HG03280 (cell line): Measurements from ENCODE around the gene RAB27B.

Experiments used
- ATAC-seq: cut with Tn5 transposase; IDR thresholded peaks from one replicate; pipeline ENCODE4 v1.9.1; 2021; ENCODE audit warnings: mild to moderate bottlenecking, moderate library complexity; ENCODE audit not compliant: unreplicated experiment

Gene RAB27B

DNA sequence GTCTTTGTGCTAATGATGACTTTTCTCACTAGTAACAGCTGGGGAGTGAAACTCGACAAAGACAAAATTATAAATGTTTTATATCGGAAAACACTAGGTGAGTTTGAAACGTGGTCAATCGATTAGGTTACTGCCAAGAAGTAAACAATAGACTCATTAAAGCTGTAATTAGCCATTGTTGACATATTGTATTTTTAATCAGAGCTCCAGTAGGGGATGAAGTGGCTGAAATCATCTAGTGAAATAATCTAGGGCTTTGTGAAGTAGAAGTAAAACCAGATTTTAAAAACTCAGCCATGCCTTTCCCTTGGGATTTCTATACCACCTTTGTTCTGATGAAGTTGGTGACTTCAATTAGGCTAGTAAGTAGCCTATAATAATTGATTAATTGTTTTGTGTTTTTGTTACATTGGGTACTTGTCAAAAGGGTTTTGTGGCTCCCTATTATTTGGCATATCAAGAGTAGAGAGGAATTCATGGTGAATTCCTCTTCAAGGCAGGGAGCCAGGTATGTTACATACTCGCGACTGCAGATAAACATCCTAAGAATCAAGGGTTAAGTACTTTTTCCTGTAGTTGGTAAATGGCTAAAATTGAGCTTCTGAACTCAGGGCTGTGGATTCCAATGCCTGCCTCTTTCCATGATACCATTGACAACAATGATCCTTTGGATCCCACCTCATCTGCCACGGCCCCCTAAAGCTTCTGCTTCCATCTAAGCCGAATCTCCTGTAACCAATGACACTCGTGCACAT lies 31.6 kb downstream of the RAB27B start:
- no peak for ATAC-seq

DNA sequence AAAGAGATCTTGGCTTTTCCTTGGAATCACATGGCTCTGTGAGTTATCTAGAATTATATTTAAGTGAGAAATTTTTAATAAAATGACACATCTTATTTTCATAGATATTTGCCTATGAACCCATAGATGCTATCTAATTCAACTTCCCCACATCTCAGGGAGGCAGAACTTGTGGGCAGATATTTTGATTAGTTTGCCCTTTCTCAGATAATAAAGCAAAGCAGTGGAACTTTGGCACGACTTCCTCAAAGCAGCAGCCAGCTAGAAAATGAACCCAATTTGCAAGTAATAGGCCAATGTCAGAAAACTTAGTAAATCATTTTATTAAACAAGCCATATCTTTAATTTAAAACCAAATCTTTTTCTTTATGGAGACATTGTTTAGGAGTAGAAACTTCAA lies 32.7 kb downstream of the RAB27B start:
- ATAC-seq = no peak

DNA sequence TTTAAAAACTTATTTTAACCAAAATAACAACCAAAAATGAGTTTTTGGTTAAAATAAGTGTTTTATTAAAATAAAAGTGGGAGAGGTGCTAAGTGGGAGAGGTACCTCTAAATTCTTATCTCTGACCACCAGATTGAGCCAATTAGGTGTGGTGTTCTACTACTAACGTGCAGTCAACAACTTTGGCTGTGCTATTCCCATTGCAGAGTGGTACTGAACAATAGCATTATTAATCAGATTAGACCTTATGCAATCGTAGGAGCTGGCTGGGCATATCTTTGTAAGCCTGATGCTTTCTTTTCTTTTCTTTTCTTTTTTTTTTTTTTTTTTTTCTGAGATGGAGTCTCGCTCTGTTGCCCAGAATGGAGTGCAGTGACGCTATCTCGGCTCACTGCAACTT lies 38.9 kb downstream of the RAB27B start:
- ATAC-seq = no peak

DNA sequence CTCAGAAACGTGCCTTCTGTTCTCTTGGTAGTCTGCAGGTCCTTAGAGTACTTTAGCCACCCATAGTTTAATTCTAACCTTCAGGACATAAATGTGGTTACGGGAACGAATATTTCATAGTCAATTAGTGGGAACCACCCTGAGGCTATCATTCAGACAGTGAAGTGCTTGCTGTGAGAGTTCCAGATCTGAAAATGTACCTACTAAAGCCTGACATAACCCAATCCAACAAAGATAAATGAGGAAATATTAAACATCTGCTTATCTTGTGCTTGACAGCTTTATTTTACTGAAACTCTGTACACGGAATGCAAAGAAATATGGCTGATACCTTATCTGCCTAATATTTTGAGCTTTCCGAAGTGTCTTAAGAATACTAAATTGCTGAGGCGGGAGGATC lies 43.0 kb downstream of the RAB27B start:
- ATAC-seq = no peak

DNA sequence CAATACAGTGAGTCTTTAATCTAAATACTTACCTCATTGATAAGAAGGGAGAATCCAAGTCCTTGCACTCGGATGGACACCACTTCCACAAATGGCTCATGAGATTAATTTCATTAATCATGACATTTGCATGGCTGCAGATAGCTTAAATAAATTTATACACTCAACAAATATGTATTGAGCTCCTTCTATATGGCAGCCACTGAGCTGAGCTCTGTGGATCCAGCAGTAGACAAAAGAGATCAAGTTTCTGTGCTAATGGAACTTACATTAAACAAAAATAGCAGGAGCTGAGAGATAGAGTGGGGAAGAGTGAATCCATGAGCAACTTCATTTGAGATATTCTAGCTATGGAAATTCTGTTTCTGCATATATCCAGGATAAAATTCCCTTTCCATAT lies 44.4 kb downstream of the RAB27B start:
- ATAC-seq = no peak

DNA sequence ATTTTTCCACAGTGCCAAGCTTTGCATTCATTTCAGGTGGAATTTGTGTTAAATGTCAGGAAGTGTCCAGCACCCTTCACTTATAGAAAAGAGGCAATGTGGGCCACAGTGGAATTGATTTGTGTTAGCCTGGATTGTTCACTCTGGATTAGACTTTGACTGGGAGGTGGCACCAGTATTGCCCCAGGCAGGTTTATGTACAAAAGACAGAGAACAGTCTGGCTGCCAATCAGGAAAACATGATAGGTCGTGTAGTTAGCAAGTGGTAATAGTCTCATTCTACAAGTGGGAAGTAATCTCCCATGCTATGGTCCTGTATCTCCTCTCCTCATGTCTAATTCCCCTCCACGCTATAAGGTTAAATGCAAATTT lies 45.6 kb downstream of the RAB27B start:
- ATAC-seq = no peak

DNA sequence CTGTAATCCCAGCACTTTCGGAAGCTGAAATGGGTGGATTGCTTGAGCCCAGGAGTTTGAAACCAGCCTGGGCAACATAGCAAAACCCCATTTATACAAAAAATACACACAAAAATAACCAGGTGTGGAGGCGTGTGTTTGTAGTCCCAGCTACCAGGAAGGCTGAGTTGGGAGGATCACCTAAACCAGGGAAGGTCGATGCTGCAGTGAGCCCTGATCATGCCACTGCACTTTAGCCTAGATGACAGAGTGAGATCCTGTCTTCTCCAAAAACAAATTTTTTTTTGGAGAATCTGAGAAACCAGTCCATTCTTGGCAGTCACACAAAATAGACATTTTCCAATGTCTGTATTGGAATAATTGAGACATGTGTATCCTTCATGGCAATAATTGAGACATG lies 46.8 kb downstream of the RAB27B start:
- ATAC-seq = no peak

DNA sequence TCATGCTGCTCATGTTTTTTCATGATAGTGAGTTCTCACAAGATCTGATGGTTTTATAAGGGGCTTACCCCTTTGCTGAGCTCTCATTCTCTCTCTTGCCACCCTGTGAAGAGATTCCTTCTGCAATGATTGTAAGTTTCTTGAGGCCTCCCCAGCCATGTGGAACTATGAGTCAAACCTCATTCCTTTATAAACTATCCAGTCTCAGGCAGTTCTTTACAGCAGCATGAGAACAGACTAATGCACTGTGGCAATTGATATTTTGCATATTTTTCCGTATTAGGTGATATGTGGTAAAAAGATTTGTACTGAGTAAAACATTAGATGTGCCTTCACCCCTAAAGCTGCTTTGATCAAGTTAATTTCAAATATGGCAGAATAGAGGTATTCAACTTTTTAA lies 48.8 kb downstream of the RAB27B start:
- no peak for ATAC-seq

DNA sequence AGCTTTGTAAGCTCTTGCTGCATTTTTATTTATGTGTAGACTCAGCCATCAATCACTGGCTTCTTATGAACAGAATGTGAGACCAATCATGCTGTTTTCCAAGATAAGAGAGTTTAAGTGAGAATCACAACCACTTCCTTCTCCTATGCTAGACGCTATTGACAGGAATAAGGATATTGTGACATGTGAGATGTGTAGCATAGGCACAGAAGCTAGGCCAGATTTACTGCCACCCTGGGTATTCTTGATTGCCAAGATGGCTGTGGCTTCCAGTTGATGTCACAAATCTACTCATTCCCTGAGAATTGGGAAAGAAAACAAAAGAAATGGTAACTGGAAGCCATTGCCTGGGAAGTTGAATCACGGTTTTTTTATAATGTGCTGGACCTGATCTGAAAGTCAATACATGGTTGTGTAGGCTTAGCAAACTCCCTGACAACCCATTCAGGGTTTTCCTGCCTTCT lies 49.9 kb downstream of the RAB27B start:
- ATAC-seq = no peak

DNA sequence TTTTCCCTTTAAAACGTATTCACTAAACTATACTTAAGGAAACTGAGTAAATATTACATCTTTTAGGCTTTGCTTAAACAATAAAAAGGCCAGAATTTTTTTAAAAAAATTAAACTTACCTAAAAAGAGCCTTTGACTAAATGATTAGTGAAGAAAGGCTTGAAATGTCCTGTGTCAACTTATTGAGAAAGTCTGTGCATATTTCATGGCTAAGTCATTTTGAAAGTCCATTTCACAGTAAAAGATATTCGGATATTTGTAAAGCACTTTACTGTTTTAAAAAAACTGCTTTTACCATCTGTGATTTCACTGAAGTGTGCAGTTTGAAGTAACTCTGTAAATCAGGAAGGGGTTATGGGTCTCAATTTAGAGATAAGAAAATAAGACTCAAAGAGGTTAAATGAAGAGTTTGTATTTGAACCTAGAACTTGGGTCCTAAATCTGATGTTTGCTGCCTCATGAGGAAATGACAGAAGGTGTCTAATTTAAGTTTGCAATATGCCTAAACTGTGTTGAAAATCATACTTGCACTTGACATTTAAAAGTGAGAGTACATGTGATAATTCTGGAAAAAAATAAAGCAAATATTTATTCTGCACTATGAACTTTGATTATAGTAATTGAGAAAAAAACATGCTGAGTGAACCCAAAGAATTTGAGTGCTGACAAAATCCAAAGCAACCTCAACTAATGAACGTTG lies 50.5 kb downstream of the RAB27B start:
- ATAC-seq = no peak

DNA sequence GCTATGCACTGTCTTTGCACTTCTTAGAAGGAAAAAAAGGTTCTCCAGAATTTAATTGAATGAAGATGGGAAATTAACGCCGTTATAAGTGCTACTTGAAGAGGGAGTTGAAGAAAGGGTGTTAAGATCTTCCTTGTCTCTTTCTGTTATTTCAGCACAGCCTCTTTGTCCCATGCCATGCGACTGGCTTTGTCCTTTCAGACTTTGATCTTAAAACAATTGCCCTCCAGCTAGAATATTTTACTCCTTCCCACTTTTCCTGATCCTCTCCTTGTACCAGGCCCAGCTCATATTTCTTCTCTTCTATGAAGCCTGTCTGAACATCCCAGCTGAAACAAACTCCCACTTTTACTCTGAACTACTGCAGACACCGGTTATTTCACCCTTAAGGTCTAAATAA lies 51.4 kb downstream of the RAB27B start:
- ATAC-seq = no peak

DNA sequence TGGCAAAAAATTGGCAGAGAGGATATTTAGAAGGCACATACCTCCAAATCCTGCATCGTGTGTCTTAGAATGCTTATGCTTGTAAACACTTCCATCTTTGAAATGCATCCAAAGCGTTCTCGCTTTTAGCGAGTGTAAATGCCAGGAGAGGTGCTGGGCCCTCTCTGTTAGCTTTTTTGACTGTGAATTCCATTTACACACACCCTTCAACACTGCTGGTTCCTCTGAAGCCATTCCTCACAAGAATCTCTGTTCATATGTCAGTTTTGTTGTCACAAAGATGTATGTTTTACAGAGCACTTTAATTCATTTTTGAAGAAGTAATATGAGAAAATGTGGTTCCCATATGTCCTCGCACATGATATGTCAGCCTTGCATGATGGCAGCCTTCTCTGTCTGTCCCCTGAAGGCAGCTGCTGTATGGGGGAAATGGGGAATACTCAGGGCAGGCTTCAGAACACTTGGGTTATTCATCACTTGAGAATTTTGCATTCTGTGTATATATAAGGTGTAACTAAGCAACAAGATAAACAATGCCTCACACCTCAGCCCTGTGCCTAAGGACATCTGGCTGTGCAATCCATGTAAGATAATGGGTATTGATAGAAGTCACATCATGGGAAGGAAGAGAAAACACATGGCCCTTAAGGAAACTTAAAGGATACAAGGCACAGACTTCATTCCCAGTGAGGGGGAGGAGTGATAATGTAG lies 52.3 kb downstream of the RAB27B start:
- ATAC-seq = no peak

DNA sequence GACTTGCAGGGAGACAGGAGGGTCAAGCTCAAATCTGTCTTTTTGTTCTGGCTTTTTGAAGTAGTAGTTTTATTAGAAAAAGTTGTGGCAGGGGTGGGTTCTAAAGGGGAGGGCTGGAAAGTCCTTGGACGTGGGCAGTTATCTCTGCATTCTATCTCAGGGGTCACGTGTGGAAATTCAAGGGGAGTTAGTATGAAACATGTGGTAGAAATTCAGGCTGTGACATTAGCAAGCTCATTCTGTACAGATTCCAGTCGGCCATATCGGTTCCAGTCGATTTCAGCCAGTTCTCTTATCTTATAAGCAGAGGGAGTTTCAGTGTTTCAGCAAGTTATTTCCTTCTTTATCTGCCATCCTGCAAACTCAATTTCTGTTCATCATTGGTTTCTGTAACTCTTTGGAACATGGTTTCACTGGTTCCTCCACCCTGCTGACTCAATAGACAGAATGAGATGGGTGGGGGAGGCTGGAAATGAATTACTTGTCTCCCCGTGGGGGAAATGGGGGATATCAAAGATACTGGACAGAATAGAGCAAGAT lies 53.0 kb downstream of the RAB27B start:
- no peak for ATAC-seq

DNA sequence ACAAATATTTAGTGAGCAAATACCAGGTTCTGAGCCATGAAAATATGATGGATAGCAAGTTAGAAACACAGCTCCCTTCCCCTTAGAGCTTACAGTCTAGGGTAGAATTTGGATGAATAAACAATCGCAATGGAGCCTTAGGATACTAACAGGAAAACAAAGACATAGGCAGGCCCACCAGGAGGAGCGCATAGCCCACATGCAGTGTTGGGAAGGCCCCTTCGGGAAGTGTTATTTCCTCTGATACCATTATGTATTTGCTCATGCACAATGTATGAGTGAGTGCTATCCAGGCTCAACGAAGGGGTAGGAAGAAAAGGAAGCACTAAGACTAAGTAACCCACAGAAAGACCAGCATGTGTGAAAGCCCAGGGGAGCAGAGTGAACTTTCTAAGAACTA lies 54.0 kb downstream of the RAB27B start:
- no peak for ATAC-seq

DNA sequence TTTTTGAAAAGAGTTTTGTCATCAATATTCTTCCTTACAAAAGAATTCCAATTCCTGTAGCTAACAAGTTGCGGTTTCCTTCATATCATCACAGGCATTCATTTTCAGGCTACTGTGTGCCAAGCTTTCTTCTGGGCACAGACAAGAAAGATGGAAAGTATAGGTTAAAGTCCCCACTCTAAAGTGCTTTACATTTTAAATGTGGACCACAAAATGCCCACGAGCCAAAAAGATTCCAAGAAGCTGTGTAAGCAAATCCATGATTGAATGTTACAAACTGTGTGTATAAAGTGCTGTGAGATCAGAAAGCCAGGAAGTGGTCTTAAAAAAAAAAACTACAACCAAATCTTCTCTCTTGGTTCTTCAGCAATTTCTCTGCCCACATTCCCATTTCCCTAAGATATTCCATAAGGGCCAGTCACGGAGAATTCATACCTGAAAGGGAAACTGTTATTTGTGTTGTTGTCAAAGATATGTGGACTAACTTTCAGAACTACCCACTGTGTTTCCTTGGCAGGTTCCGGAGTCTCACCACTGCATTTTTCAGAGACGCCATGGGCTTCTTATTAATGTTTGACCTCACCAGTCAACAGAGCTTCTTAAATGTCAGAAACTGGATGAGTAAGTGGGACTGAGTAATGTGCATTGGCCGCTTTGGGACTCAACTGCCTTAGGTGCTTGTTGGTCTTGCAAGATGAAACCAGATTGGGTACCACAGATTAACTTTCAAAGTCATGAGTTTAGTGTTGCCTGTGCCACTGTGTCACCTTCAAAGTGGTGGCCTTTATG lies 55.7 kb downstream of the RAB27B start:
- no peak for ATAC-seq

DNA sequence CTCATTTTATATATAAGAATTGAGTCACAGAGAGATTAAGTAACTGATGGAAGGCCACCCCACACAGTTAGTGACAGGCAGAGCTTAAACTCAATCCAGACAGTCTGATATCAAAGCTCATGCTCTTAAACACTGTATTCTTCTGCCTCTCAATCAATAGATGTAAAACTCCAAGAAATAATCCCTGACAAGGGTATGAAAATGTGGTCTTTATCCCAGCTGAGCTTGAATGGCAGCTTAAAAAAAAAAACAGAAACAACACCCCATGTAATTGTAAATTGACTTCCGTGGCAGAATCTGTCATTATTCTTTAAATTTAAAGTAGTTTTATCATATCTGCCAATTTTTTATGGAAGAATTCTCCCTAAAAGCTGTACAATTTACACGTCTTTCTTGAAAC lies 60.1 kb downstream of the RAB27B start:
- ATAC-seq = no peak

DNA sequence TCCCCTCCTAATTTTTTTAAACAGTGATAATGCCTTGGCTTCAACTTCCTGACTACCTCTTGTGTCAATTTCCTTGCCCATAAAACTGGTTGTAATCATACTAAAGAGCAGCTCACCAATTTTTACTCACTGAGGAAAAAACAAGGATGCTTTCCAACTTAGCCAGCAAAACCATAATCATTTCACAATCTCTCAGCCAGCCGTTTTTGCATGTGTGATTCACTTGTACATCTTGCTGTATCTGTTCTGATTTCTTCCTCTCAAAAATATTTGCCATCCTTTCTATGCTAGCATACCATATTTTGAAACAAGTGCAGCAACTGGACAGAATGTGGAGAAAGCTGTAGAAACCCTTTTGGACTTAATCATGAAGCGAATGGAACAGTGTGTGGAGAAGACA lies 60.7 kb downstream of the RAB27B start:
- ATAC-seq = no peak

DNA sequence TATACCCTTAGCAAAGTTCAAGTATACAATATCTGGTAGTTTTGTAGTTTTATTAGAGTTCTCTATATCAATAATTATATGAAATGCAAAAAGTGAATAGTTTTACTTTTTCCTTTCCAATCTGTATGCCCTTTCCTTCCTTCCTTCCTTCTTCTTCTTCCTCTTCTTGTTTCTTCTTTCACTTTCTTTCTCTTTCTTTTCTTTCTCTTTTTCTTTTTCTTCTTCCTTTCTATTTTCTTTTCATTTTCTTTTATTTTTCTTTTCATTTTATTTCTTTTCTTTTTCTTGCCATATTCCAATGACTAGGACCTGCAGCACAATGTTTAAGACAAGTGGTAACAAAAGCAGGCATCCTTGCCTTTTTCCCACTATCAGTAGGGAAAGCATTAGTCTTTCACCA lies 71.2 kb downstream of the RAB27B start:
- ATAC-seq = no peak

DNA sequence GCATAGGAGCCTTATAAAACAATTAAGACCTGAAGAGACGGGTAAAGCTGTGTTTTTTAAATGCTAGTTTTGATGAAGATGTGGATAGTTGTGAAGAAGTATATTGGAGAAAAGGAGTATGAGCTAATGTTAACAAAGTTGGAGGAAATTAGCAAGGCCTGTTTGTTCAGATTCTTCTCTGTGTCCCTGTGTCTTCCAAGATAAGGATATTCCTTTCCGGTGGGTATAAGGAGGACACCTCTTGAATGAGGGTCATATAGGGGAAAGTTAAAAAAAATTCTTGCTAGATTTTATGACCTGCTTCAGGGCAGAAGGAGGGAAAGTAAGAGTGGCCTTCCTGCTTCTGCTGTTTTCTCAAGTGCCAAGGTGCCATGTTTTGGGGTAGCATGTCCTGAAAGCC lies 72.0 kb downstream of the RAB27B start:
- ATAC-seq = no peak

DNA sequence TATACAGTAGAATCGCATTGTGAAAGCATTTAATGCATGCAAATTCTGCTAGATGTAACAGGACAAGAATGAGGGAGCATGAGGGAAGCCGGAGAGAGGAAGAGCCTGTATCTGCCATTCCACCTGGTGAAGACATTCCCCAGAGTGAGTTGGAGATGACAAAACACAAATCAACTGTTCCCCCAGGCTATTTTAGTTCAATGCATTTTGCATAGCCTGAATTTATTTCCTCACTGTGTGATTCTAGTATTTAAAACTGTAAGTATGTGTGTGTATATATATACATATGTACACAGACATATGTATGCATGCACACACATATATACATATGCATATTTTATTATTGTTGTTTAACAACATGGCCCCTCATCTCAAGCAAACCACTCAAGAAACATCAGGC lies 76.3 kb downstream of the RAB27B start:
- ATAC-seq = no peak

DNA sequence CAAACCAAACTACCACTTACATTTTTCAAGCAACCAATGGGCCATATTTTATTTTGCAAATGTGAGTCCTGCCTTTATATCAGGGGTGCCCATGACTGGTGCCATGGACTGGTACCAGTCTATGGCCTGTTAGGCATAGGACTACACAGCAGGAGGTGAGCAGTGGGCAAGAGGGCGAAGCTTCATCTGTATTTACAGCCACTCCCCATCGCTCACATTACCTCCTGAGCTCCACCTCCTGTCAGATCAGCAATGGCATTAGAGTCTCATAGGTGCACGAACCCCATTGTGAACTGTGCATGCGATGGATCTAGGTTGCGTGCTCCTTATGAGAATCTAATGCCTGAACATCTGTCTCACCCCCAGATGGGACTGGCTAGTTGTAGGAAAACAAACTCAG lies 77.4 kb downstream of the RAB27B start:
- no peak for ATAC-seq
